ENCODE data around the gene EARS2.
"Not testable (repeated sequence)": the region's sequence is repeated elsewhere in the genome, so short reads cannot be mapped to it uniquely, and the experiment has no call there.

The EARS2 gene

GRCh38 chr16:23516366-23517137 is 40.6 kb downstream of the EARS2 start:
- POLR2A ChIA-PET: no interaction called here

GRCh38 chr16:23515881-23516280 is 41.3 kb downstream of the EARS2 start:
- POLR2A ChIA-PET: no interaction called here
- no peak for TF ChIP-seq FOXK2 (IDR thresholded peaks at IDR 0.05)
- no peak for TF ChIP-seq ELF4 (IDR thresholded peaks at IDR 0.05)
- no peak for TF ChIP-seq TARDBP (IDR thresholded peaks at IDR 0.05)
- no peak for TF ChIP-seq HDGF (IDR thresholded peaks at IDR 0.05; ENCODE audit: borderline replicate concordance)
- TF ChIP-seq FOXA1 (IDR thresholded peaks at IDR 0.05): no peak
- TF ChIP-seq NFRKB (IDR thresholded peaks at IDR 0.05): no peak
- TF ChIP-seq FOXM1 (IDR thresholded peaks at IDR 0.05; ENCODE audit: borderline replicate concordance): no peak
- no peak for TF ChIP-seq CTBP1 (IDR thresholded peaks at IDR 0.05; ENCODE audit: borderline replicate concordance)
- no peak for TF ChIP-seq ARNT (IDR thresholded peaks at IDR 0.05)
- TF ChIP-seq ZNF384 (IDR thresholded peaks at IDR 0.05): no peak
- no peak for TF ChIP-seq BHLHE40 (IDR thresholded peaks at IDR 0.05; ENCODE audit: borderline replicate concordance)
- TF ChIP-seq SP1 (IDR thresholded peaks at IDR 0.05): no peak
- DNase-seq (ENCODE audit: extremely low spot score): no peak
- CTCF ChIA-PET: no interaction called here

More at GRCh38 chr16:23516366-23517137, 40.6 kb downstream of the EARS2 start:
- TF ChIP-seq ARNT (IDR thresholded peaks at IDR 0.05): no peak
- TF ChIP-seq BHLHE40 (IDR thresholded peaks at IDR 0.05; ENCODE audit: borderline replicate concordance): no peak
- no peak for TF ChIP-seq HDGF (IDR thresholded peaks at IDR 0.05; ENCODE audit: borderline replicate concordance)
- no peak for TF ChIP-seq ELF4 (IDR thresholded peaks at IDR 0.05)
- TF ChIP-seq LEF1 (IDR thresholded peaks at IDR 0.05; ENCODE audit: borderline replicate concordance): no peak
- TF ChIP-seq SP1 (IDR thresholded peaks at IDR 0.05): no peak
- DNase-seq (ENCODE audit: extremely low spot score): no peak
- CTCF ChIA-PET: no interaction called here

- POLR2A ChIA-PET: no interaction called here
- DNase-seq (ENCODE audit: extremely low spot score): no peak
- no peak for TF ChIP-seq ELF4 (IDR thresholded peaks at IDR 0.05)
- TF ChIP-seq PKNOX1 (IDR thresholded peaks at IDR 0.05): no peak
- CTCF ChIA-PET: no interaction called here
Observed at GRCh38 chr16:23514381-23515152, 42.6 kb downstream of the EARS2 start.

- TF ChIP-seq FOXM1 (IDR thresholded peaks at IDR 0.05; ENCODE audit: borderline replicate concordance) (no peak), ZNF384 (IDR thresholded peaks at IDR 0.05) (no peak), SP1 (IDR thresholded peaks at IDR 0.05) (no peak), ARNT (IDR thresholded peaks at IDR 0.05) (no peak), FOXA1 (IDR thresholded peaks at IDR 0.05) (no peak), PKNOX1 (IDR thresholded peaks at IDR 0.05) (no peak), LEF1 (IDR thresholded peaks at IDR 0.05; ENCODE audit: borderline replicate concordance) (no peak), SUZ12 (IDR thresholded peaks at IDR 0.05) (no peak), HDGF (IDR thresholded peaks at IDR 0.05; ENCODE audit: borderline replicate concordance) (no peak), FOXK2 (IDR thresholded peaks at IDR 0.05) (no peak), ELF4 (IDR thresholded peaks at IDR 0.05) (no peak), TARDBP (IDR thresholded peaks at IDR 0.05) (no peak), BHLHE40 (IDR thresholded peaks at IDR 0.05; ENCODE audit: borderline replicate concordance) (no peak), L3MBTL2 (conservative IDR thresholded peaks at IDR 0.05) (no peak), CTBP1 (IDR thresholded peaks at IDR 0.05; ENCODE audit: borderline replicate concordance) (no peak), NFRKB (IDR thresholded peaks at IDR 0.05) (no peak)
- no peak for DNase-seq (ENCODE audit: extremely low spot score)
- ChIA-PET CTCF (no interaction called here), POLR2A (no interaction called here)
Observed at GRCh38 chr16:23512168-23512695, 44.9 kb downstream of the EARS2 start.

GRCh38 chr16:23511731-23512130 is 45.4 kb downstream of the EARS2 start:
- TF ChIP-seq ELF4 (IDR thresholded peaks at IDR 0.05) (no peak), SUZ12 (IDR thresholded peaks at IDR 0.05) (no peak), FOXK2 (IDR thresholded peaks at IDR 0.05) (no peak), L3MBTL2 (conservative IDR thresholded peaks at IDR 0.05) (no peak), FOXA1 (IDR thresholded peaks at IDR 0.05) (no peak), BHLHE40 (IDR thresholded peaks at IDR 0.05; ENCODE audit: borderline replicate concordance) (no peak), HDGF (IDR thresholded peaks at IDR 0.05; ENCODE audit: borderline replicate concordance) (no peak)
- ChIA-PET CTCF (no interaction called here), POLR2A (no interaction called here)
- no peak for DNase-seq (ENCODE audit: extremely low spot score)

- POLR2A ChIA-PET: interaction anchor here (0.6 to 1.4 kb wide), 3 partner anchors 10 to 86 kb away, joined by 3 read pairs; partner anchors contain the start of genes EARS2 and UBFD1
- DNase-seq (ENCODE audit: extremely low spot score); CTCF ChIA-PET: not testable (repeated sequence)
Observed at GRCh38 chr16:23510915-23511270, 46.3 kb downstream of the EARS2 start.
